ENCODE data around the gene KCNH4.

- TF ChIP-seq, protein P1, sequence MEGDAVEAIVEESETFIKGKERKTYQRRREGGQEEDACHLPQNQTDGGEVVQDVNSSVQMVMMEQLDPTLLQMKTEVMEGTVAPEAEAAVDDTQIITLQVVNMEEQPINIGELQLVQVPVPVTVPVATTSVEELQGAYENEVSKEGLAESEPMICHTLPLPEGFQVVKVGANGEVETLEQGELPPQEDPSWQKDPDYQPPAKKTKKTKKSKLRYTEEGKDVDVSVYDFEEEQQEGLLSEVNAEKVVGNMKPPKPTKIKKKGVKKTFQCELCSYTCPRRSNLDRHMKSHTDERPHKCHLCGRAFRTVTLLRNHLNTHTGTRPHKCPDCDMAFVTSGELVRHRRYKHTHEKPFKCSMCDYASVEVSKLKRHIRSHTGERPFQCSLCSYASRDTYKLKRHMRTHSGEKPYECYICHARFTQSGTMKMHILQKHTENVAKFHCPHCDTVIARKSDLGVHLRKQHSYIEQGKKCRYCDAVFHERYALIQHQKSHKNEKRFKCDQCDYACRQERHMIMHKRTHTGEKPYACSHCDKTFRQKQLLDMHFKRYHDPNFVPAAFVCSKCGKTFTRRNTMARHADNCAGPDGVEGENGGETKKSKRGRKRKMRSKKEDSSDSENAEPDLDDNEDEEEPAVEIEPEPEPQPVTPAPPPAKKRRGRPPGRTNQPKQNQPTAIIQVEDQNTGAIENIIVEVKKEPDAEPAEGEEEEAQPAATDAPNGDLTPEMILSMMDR (IDR thresholded peaks at IDR 0.05; ENCODE audit: borderline replicate concordance, extremely low read depth, low read length, poor library complexity, severe bottlenecking): peak; percentile 88
- no peak for TF ChIP-seq EZH2 (IDR thresholded peaks at IDR 0.05; ENCODE audit: borderline replicate concordance, low read depth, low read length, severe bottlenecking)
Observed at GRCh38 chr17:42183741-42184711, 3.1 kb upstream of the KCNH4 start.

Data from DND-41 (cell line).